Heart right ventricle (tissue), 16 donors: ENCODE results near the gene COQ10B. TPM values are rescaled to one million over a fixed set of nuclear protein-coding genes. Genes with fewer than 3 reads are reported as not detected.

Source experiments
- ATAC-seq, 8 donors: fragments of 200-7000 bp; cut with Tn5 transposase; one replicate each; pipeline ENCODE4 v1.9.1; 2020; ENCODE audit warnings: mild to moderate bottlenecking in 8 of 8, moderate library complexity in 8 of 8, moderate number of reproducible peaks in 1 of 8
- DNase-seq, 2 donors: peaks; one replicate each; pipeline ENCODE4 v3.0.0-alpha.2; 2020
- H3K27ac ChIP-seq, 10 donors: fragments of 200-600 bp; sonication (generic) in 2 of 10; one replicate each; pipeline versions ENCODE4 v1.5.0 to v1.8.0; 2020 to 2022; ENCODE audit warnings: mild to moderate bottlenecking in 3 of 10
- H3K27me3 ChIP-seq, 7 donors: fragments of 200-600 bp; one replicate each; pipeline ENCODE4 v1.8.0; 2021 to 2022; ENCODE audit warnings: mild to moderate bottlenecking in 2 of 7
- H3K36me3 ChIP-seq, 9 donors: fragments of 200-600 bp; sonication (generic) in 1 of 9; one replicate each; pipeline versions ENCODE4 v1.5.0 to v1.8.0; 2020 to 2022; ENCODE audit warnings: mild to moderate bottlenecking in 2 of 9
- H3K4me1 ChIP-seq, 9 donors: fragments of 200-600 bp; sonication (generic) in 1 of 9; one replicate each; pipeline versions ENCODE4 v1.5.0 to v1.8.0; 2020 to 2022; ENCODE audit warnings: mild to moderate bottlenecking in 4 of 9
- H3K4me3 ChIP-seq, 10 donors: fragments of 200-600 bp; sonication (generic) in 2 of 10; one replicate each; pipeline versions ENCODE4 v1.5.0 to v1.8.0; 2020 to 2022; ENCODE audit warnings: mild to moderate bottlenecking in 7 of 10, moderate library complexity in 2 of 10
- H3K9me3 ChIP-seq, 11 donors: fragments of 200-600 bp in 10 of 11; sonication (generic) in 2 of 11; one replicate each; pipeline versions ENCODE4 v1.5.0 to v1.8.0; 2013 to 2022; ENCODE audit warnings: mild to moderate bottlenecking in 2 of 11, control low read depth in 1 of 11, moderate library complexity in 1 of 11
- WGBS, 2 donors: extraction: QIAGEN DNeasy Blood & Tissue Kit; methylation state at CpG; one replicate each; pipeline ENCODE4 v1.1.7; 2013; ENCODE audit warnings: inconsistent platforms in 1 of 2; 5-methylcytosine and 5-hydroxymethylcytosine counted together
- intact Hi-C, 10 donors: fragments of 100-400 bp; cut with DNase I; formaldehyde crosslinking; loops; one replicate each; pipeline versions ENCODE4 v1.11.1 to v1.14.2; 2022
- polyA plus RNA-seq, 2 donors: library from polyadenylated mRNA; stranded (reverse); fragments of 200-250 nt; gene quantifications; one replicate each; pipeline ENCODE4 v1.2.3, GENCODE V29; 2013
- total RNA-seq, 10 donors: library from RNA; stranded (reverse); fragmentation: NEBNext Ultra II Directional in 3 of 10; extraction: Animal tissue kit (Norgen Biotek cat#: 25700) in 3 of 10; gene quantifications; one replicate each; pipeline versions ENCODE4 v1.2.1 to v1.2.4, GENCODE V29; 2021 to 2023
- TF ChIP-seq, protein P1 (sequence below), 9 donors: fragments of 200-600 bp; sonication (generic) in 2 of 9; IDR thresholded peaks; one replicate each; pipeline versions ENCODE4 v1.5.0 to v1.8.0; 2021 to 2022; ENCODE audit warnings: antibody characterized with exemption in 9 of 9, mild to moderate bottlenecking in 5 of 9, moderate library complexity in 1 of 9
- donor health status: Arrhythmogenic right ventricular cardiomyopathy.
- donor health status: ischemic (EF 13 %, LVEDD 7.1; RV severe dilation, severe dysfunction).
- donor health status: healthy with polysubstance abuse.
- donor health status: DM: no; HTN: yes; CAD: no.
- donor health status: DM: no; HTN: no; CAD: no.
- donor health status: ischemic (EF 25% LVEDD 6.9; RV normal size, moderate dysfunction).
- donor health status: ischemic (EF 25% LVEDD 5.7; RV mildly dilated, moderate dysfunction).
- donor health status: healthy.
- donor health status: DM: yes; HTN: yes; CAD: no.
- donor health status: Ischemic cardiomyopathy.
- donor health status: ischemic (EF 35%, LVEDD 5.7; RV mildly dilated, moderate dysfunction).
- donor health status: nonischemic (EF 11% LVEDD 7.7; RV severe dilation, severe dysfunction).
- donor health status: DM: yes; HTN: yes; CAD: no.
- donor health status: PGD.
- donor health status: ischemic (EF 29% LVEDD 5.4; RV normal size, mild dysfunction).
- donor health status: nonischemic (EF 23%, LVEDD 6.1; RV moderate dilation, normal function).

The COQ10B gene
- total and polyA plus RNA-seq, 12 donors, result 19.8 to 44.1 (median 32.7) TPM

DNA sequence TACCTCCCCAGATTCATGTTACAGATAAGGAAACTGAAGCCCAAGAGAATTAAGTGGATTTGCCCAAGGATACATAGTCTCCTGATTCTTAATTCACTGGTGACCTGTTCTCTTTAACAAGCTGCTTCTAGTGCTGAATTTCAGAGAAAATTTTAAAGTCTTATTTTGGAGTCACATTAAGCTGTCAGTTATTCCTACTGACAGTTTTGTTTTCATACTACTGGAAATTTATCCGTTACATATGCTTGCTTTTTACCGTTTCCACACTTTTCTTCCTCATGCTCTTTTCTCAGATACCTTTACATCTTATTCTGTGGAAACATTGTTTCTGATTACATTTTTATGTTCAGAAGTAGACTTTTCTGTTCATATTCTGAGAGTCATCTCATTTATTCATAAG is 63.8 kb downstream of the COQ10B start:
- DNase-seq (no peak), ATAC-seq (no peak)
- Histone ChIP-seq H3K27ac (peak overlapping the region in 5 of 10 donors; percentile 93 to 99 (median 95)), H3K27me3 (no peaks in the 10 kb centered on the region), H3K9me3 (peaks cover 0 to 4% (median 0%) of the 10 kb centered on the region in 11 donors), H3K4me3 (peak overlapping the region in 9 of 10 donors; percentile 78 to 96 (median 88)), H3K4me1 (peaks cover 0 to 43% (median 30%) of the 10 kb centered on the region in 9 donors), H3K36me3 (peaks cover 0 to 11% (median 0%) of the 10 kb centered on the region in 9 donors)
- 40 to 42% methylated on average over 2 of the region's 2 CpGs for WGBS, 2 donors
- TF ChIP-seq, protein P1, sequence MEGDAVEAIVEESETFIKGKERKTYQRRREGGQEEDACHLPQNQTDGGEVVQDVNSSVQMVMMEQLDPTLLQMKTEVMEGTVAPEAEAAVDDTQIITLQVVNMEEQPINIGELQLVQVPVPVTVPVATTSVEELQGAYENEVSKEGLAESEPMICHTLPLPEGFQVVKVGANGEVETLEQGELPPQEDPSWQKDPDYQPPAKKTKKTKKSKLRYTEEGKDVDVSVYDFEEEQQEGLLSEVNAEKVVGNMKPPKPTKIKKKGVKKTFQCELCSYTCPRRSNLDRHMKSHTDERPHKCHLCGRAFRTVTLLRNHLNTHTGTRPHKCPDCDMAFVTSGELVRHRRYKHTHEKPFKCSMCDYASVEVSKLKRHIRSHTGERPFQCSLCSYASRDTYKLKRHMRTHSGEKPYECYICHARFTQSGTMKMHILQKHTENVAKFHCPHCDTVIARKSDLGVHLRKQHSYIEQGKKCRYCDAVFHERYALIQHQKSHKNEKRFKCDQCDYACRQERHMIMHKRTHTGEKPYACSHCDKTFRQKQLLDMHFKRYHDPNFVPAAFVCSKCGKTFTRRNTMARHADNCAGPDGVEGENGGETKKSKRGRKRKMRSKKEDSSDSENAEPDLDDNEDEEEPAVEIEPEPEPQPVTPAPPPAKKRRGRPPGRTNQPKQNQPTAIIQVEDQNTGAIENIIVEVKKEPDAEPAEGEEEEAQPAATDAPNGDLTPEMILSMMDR (IDR thresholded peaks at IDR 0.05), result no peak
- intact Hi-C loops, result loop anchor here in 5 of 10 donors (5.0 to 10.0 kb wide), 3 partner anchors 155 to 190 kb away; partner anchors contain the start of gene MARS2 (in 5 of the 5)

Other genes with a start within 250 kb of the COQ10B start
- 10 to 100 TPM in 1 of 10 donors, 1 to 10 TPM in 9; 4.2 to 20.1 (median 7.3) TPM for gene ANKRD44, start 142.8 kb upstream of the COQ10B start, total RNA-seq
- gene ANKRD44, start 142.8 kb upstream of the COQ10B start, polyA plus RNA-seq, result 1 to 10 TPM; 1.1 to 2.3 TPM
- 100 to 1,000 TPM; 132 to 162 (median 151) TPM for gene SF3B1, start 18.5 kb upstream of the COQ10B start, total RNA-seq
- gene SF3B1, start 18.5 kb upstream of the COQ10B start, polyA plus RNA-seq, result 100 to 1,000 TPM; 103 to 206 TPM
- gene HSPD1, start 46.3 kb downstream of the COQ10B start, total RNA-seq, result 100 to 1,000 TPM; 104 to 175 (median 135) TPM
- gene HSPD1, start 46.3 kb downstream of the COQ10B start, polyA plus RNA-seq, result 100 to 1,000 TPM in 1 of 2 donors, 10 to 100 TPM in 1; 83.5 to 176 TPM
- gene HSPE1, start 46.8 kb downstream of the COQ10B start, total RNA-seq, result 100 to 1,000 TPM in 6 of 10 donors, 10 to 100 TPM in 4; 73.7 to 157 (median 103) TPM
- 100 to 1,000 TPM; 202 to 217 TPM for gene HSPE1, start 46.8 kb downstream of the COQ10B start, polyA plus RNA-seq
- 10 to 100 TPM; 20.9 to 43.2 (median 30.5) TPM for gene MOB4, start 62.5 kb downstream of the COQ10B start, total RNA-seq
- gene MOB4, start 62.5 kb downstream of the COQ10B start, polyA plus RNA-seq, result 10 to 100 TPM; 17.2 to 31.9 TPM
- 1 to 10 TPM; 1.2 to 8.4 (median 3.7) TPM for gene RFTN2, start 222.0 kb downstream of the COQ10B start, total RNA-seq
- 1 to 10 TPM; 2.0 TPM for gene RFTN2, start 222.0 kb downstream of the COQ10B start, polyA plus RNA-seq